Hematopoietic multipotent progenitor cell treated with erythropoietin and hydrocortisone succinate and interleukin-3 and kit ligand, for 4 days (in vitro differentiated cells): ENCODE measurements around the gene S1PR1.
A peak's percentile ranks its signal among the peaks of the same experiment; 100 is the strongest.
"Not testable (repeated sequence)": the region's sequence is repeated elsewhere in the genome, so short reads cannot be mapped to it uniquely, and the experiment has no call there.

Experiments
- DNase-seq: peaks from one replicate; pipeline ENCODE4 v3.0.0-alpha.2; 2015

The S1PR1 gene

DNA sequence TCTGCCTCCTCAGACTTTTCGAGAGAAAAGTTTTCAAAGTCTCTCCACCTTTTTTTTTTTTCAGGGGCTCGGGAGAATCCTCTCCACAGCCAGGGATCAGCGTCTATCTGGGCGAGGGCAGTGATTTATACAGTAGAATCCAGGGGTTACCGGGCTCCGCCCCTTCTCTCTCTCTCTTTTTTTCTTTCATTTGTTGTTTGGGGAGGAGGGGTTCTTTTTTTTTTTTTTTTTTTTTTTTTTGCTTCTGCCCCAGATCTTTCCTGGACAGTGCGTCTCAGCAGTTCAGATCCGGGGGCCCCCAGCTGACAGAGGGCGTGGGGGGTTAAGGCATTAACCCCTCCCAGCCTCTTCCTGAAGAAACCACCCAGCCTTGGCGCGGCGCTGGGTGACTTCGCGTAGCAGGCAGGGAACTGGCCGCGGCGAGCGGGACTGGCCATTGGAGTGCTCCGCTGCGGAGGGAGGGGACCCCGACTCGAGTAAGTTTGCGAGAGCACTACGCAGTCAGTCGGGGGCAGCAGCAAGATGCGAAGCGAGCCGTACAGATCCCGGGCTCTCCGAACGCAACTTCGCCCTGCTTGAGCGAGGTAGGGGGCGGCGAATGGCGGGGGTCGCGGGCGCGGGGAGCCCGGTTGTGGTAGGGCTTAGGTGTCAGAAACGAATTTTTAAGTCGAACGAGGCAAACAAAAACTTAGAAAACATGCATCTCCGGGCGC lies at the start of gene S1PR1:
Gene S1PR1, plus strand, starts transcription at position 504 of the 713 bp plus-strand sequence. CDS start 1,966 bp downstream, outside the sequence.
- DNase-seq: peak; percentile 55

DNA sequence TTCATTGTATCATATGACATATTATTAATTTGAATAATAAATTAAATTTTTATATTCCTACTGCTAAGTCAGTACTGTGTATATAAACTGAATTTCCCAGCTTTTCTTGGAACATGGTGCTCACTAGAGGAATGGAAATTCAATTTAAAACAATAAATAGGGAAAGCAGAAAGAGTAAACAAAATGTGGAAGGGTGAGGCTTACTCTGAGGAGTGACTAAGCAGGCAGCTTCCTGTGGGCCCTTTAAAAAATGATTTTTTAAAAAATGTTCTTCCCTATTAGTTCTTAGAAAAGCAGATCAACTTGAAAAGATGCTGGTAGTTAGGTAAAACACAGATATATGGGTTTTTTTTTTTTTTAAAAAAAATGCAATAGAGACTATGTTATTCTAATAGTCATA lies 49.5 kb upstream of the S1PR1 start:
- peak; percentile 53 for DNase-seq

DNA sequence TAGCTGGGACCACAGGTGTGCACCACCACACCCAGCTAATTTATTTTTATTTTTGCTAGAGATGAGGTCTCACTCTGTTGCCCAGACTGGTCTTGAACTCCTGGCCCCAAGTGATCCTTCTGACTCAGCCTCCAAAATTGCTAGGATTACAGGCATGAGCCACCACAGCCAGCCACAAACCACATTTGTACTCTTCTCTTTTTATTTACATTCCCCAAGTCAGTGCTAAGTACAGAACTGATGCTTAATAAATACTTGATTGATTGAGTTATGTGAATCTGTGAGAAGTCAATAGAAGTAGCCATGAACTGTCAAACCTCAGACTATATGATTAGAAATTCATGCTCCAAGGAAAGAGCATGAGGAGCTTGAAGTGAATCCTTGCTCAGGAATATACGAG lies 48.5 kb upstream of the S1PR1 start:
- DNase-seq: peak; percentile 20

DNA sequence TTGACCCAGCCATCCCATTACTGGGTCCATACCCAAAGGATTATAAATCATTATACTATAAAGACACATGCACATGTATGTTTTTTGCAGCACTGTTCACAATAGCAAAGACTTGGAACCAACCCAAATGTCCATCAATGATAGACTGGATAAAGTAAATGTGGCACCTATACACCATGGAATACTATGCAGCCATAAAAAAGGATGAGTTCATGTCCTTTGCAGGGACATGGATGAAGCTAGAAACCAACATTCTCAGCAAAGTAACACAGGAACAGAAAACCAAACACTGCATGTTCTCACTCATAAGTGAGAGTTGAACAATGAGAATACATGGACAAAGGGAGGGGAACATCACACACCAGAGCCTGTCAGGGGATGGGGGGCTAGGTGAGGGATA lies 47.9 kb upstream of the S1PR1 start:
- DNase-seq: not testable (repeated sequence)

DNA sequence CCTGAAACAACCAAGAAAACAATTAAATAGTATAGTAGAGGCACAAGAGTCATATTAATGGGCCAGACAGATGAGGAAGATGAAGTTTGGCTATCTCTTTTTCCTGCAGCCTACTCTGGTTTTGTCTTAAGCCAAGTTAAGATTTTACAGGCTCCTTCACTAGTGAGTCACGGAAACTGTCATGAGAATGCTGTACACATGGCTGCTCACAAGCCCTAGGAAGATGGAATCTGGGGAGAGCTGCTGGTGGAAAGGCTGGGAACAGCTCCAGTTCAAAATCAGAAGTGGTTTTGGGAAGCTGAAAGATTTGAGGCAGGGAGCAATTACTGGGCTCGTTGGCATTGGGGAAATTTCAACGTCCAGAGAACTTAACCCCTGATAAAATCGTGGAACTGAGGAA lies 46.4 kb upstream of the S1PR1 start:
- no peak for DNase-seq

DNA sequence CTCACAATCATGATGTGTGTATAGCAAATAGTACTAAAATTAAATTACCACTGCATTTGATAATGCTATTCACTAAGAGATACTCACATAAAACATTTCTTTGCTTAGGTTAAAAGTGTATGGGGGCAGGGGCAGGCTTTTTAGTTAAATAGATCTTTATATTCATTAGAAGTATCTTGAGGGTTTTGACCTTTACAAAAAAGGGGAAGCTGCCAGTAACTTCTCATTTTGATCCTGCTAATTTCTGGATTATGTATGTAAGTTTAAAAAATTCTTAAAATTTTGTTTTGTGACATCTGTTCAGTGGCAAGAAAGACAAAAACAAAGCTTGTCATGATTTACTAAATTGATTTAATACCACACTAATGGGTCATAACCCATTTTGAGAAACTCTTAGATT lies 45.8 kb upstream of the S1PR1 start:
- peak; percentile 60 for DNase-seq

DNA sequence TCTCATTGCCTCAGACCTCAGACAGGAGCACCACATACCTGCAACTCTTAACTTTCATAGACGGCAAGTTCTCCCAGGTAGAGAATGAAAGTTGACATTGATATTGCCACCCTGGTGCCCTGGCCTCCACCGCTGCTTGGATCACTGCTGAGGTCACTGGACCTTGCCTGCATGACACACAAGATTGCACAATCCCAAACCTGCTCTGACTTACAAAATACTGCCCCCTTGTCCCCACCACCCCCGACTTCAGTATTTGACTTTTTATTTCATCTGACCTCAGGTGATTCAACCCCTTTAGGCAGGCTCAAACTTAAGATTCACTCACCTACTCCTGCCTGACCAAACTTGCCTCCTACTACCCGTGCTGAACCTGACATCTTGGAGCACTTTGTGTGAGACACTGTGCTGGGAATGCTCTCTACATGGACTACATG lies 43.1 kb upstream of the S1PR1 start:
- DNase-seq: no peak

DNA sequence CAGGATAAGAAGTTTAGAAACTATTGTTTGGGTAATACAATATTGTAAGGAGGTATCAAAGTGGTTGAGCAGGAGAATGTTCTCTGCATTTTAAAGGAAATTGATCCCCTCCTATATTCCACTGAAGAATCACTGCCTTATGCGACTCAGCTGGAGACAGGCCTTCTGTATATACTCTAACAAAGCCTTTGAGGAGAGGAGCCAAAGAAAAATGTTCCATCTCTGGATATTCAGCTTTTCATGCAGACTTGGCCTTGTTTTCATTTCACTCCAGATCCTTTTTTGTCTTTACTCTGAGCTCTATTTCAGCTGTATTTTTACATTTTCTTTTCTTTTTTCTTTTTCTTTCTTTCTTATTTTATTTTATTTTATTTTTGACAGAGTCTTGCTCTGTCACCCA lies 42.1 kb upstream of the S1PR1 start:
- no peak for DNase-seq

DNA sequence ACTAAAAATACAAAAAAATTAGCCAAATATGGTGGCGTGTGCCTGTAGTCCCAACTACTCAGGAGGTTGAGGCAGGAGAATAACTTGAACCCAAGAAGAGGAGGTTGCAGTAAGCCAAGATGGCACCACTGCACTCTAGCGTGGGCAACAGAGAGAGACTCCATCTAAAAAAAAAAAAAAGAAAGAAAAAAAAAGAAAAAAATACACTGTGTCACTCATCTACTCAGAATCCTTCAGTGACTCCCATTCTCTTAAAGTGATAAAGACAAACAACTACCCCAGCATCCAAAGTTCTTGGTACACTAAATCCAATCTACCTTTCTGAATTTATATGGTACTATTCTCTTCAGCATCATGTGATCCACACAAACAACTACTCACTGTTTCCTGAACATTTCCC lies 40.2 kb upstream of the S1PR1 start:
- DNase-seq: no peak

DNA sequence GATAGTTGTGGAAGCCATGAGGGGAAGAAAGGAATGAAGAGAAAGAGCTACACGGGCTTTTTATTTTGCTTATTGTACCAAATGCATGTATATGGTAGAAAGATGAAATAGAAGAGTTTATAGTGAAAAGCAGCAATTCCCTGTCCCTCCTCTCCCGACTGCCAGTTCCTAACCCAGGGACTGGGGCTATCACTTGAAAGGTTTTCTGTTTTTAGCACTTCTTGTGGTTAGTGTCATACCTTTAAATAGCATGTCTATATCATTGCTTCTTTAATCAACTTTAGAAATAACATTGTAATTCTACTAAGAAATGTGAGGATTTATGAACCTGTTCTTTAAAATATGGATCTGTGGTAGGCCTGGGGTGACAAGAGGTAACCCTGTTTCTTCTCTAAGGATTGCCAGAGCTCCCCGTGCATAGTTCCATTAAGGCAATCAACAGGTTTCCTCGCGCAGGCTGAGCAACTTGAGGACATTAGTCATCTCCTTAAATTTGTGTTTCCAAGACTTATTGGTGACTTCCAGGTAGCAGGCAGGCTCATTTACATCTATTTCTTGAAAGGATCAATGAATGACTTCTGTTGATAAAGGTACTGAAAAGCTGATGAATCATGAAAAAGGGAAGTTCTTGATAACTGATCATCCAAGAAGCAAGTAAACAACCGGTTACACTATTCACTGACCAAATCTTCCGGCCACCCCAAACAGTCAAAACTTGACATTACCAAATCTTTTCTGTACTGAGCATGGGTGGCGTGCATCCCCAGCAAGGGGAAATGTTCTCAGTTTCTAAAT lies 37.8 kb upstream of the S1PR1 start:
- DNase-seq: peak; percentile 42

DNA sequence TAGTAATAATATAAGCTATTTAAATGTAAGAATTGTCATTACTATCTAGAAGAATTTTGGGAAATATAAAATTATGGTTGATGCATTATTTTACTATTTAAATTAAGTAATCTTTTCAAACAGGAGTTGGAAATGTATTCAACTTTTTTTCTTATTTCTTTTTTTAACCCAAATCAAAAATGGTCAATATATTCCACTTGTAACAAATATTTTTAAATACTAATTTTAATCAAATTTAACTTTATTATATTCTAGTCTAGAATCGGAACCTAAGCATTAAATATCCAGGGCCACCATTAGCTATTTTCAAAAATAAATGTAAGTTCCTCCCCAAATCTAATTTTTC lies 37.2 kb upstream of the S1PR1 start:
- DNase-seq: no peak

DNA sequence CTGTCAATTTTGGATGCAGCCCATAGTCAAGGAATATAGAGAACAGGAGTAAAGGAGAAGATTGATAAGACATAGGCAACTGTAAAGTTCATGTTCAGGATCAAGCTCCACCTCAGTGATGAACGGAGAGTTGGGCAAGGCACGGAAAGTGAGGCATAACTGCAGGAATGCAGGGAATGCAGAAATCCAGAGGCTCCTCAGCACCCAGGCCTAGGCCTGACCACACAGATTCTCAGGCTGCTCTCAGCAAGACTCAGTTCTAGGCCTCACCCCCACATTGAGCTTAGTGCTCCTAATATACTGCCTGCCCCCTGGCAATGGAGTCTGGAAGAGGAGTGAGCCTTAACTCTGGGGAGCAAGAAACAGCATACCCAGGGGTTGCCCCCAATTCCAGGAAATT lies 36.3 kb upstream of the S1PR1 start:
- DNase-seq: no peak

DNA sequence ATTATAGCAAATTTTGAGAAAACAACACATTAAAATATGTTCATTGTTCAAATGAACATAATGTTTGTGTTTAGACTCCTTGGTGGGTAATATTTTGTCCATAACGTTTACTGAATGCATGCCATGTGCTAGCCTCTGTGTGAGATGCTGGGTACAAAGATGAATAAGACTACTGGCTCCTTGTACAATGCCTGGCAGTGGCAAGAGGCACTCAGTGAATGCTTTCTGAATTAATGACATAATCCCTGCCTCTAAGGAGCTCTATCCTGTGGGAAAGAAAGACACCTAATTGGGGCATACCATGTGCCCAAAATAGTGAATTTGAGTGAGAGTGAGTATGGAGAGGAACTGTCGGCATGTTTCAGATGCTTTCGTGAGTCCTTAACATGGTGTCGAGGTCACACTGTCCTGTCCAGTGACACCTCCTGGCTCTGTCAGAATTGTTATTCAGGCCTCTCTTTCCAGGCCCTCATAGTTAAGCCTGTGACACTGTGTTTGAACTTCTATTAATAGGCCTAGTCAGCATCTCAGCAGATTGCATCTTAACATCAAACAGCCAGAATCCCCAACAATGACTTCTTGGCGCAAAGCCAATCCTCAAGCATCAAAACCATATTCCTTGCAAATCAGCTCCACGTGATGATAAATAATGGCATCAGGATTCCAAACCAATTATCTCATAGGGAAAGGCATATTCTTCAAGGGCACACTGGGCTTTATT lies 32.8 kb upstream of the S1PR1 start:
- DNase-seq: no peak

DNA sequence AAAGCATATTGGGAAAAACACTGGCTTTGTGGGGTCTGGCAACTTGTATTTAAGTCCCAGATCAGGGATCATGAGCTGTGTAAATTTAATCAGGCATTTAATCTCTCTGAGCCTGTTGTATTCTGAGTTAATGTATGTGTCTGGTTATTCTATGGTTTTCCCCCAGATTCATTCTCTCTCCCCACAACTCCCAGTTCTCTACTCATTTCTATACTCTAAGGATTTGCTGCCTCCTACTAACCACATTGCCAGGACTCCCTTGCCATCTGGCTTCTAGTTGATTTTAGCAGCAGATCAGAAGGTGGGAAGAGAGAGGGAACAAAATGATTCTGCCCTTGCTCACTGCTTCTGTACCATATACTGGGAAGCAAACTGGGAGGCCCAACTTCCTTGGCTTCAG lies 31.4 kb upstream of the S1PR1 start:
- DNase-seq: no peak

DNA sequence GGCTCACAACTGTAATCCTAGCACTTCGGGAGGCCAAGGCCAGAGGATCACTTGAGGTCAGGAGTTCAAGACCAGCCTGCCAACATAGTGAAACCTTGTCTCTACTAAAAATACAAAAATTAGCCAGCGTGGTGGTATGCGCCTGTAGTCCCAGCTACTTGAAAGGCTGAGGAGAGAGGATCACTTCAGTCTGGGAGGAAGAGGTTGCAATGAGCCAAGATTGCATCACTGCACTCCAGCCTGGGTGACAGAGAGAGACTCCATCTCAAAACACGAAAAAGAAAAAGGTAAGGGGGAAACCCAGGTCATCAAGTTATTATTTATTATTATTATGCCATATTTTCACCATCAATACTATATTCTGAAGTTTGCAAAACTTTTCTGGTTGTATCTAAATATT lies 30.7 kb upstream of the S1PR1 start:
- DNase-seq: not testable (repeated sequence)

DNA sequence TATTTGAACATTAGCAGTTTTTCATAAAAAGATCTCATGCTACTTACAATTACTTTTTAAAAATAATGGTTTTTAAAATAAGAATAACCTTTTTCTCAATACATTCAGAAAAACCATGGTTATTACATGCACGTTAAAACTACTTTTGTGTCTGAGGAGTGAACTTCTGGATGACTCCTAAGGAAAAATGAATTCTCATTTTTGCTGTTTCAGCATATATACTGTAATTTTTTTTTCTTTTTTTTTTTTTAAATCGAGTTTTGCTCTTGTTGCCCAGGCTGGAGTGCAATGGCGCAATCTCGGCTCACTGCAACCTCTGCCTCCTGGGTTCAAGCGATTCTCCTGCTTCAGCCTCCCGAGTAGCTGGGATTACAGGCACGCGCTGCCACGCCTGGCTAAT lies 29.5 kb upstream of the S1PR1 start:
- DNase-seq: not testable (repeated sequence)

DNA sequence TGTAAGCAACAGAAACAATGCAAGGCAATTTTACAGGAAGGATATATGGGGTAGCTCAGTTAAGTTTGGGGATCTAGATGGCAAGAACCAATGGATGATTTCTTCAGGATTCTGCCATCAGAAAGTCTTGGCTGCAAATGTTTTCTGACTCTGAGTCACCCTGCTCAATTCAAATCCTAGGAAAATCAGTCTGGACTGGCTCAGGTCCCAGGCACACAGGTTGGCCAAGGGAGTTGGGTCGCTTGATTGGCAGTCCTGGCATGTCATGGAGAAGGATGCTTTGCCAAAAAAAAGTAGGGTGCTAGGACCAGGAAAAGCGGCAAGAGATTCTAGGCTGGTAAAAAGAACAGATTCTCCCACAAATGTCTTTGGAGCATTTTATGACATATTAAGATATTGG lies 28.9 kb upstream of the S1PR1 start:
- DNase-seq: no peak

DNA sequence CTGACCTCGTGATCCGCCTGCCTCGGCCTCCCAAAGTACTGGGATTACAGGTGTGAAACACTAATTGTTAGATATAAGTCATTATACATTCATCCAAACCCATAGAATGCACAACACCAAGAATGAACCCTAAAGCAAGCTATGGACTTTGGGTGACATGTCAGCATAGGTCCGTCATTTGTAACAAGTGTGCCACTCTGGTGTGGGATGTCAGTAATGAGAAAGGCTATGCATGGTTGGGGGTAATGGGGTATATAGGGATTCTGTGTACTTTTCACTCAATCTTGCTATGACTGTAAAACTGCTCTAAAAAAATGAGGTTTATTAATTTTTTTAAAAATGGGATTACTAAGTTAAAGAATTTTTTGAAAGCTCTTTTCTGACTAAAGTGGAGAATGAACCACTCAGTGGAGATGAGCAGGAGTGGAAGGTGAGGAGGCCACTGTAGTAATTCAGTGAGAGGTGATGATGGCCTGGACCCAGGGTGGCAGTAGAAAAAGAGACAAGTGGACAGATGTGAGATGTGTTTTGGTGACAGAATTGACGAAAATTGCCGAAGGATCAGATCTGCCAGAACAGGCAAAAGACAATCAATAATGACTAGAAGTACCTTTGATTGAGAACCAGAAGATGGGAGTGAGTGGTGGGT lies 21.3 kb upstream of the S1PR1 start:
- DNase-seq: no peak

DNA sequence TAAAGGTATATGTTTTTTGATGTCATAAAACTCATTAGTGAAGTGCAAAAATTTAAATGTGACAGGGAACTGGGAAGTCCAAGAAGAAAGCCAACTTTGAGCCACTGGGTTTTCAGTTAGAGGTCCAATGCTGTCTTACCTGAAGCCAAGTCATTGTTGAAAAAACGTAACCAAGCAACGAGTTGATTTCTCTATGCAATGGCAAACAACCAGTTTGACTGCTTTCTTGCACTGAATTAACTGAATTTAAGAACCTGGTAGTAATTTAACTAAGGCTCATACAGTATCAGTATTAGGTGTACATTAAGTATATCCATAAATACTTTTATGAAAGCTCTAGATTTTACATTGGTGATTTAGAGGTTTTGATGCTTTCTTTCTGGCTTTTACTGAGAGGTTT lies 20.2 kb upstream of the S1PR1 start:
- no peak for DNase-seq

DNA sequence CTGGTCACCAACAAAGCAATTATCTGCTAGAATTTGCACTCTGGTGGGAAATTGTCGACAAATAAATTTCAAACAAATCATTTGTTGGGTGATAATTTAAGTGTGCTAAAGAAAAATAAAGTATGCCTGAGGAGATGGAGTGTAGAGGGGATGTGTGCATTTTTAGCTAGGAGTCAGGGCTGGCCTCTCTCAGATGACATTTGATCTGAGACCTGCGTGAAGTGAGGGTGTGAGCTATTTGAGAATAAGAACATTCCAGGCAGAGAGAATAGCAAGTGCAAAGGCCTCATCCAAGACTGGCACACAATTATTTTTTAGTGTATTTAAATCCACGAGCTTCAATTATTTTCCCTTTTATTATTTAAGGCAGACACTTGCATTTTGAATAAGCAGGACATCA lies 19.7 kb upstream of the S1PR1 start:
- no peak for DNase-seq

DNA sequence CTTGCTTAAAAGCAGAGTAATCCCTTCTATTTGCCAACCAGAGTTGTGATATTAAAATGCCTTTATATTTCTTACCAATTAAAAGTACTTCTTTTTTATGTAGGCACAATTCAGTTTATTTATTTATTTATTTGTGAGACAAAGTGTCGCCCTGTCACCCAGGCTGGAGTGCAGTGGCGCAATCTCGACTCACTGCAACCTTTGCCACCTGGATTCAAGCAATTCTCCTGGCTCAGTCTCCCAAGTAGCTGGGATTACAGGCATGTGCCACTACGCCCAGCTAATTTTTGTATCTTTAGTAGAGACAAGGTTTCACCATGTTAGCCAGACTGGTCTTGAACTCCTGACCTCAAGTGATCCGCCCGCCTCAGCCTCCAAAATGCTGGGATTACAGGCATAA lies 17.9 kb upstream of the S1PR1 start:
- DNase-seq: not testable (repeated sequence)

DNA sequence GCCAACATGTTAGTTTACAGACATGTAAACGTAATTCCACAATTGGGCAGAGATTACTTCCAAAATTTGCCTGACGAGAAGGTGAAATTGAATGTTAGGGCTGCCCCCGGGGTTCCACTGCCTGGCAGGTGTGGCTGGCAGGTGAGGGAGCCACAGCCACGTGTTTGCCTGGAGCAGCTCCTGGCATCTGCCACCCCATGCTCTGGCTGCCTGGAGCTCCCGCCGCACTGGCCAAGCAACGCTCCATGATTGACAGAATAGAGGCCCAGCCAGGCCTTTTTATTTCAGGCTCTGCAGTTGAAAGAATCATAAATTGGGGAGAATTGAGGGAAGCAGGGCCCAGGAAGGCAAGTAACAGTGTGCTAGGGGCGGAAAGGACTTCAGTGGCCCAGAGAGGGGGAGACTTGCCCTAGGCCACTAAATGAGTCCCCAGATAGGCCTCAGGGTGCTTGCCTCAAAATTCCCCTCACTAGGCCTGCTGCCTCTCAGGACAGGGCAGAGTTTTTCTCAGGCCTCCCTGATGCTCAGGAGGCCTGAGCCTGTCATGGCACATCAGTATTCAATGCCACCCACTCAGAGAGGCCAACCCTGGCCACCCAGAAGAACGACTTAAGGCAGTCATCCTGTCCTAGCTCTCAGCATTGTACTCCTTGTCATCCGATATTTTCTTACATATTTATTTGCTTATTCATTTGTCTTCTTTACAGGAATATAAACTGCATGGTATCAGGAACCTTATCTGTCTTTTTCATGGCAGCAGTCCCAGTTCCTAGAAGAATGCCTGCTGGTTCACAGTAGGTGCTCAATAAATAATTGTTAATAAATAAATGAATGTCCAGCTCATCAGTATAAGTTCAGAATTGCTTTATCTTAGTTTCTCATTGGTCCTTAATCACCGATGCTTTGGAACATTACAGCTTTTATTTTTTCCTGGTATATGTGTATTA lies 16.6 kb upstream of the S1PR1 start:
- no peak for DNase-seq
